TTC549 (cell line): ENCODE results near the gene LRP6.

Experiments used
- FAIRE-seq: peaks from 2 replicates; lab custom pipeline; 2012; peaks lifted over from hg19 to GRCh38; lab: Jason Lieb, UNC

LRP6 gene

GRCh38 chr12:12214201-12214600 lies 52.6 kb downstream of the LRP6 start:
- FAIRE-seq = no peak

- FAIRE-seq = no peak
These were observed 54.1 kb downstream of the LRP6 start for GRCh38 chr12:12212769-12213168.

- no peak for FAIRE-seq
These were observed 55.9 kb downstream of the LRP6 start for GRCh38 chr12:12210983-12211382.

GRCh38 chr12:12210416-12210815 lies 56.4 kb downstream of the LRP6 start:
- no peak for FAIRE-seq

GRCh38 chr12:12209675-12210074 lies 57.2 kb downstream of the LRP6 start:
- FAIRE-seq = no peak

GRCh38 chr12:12209043-12209442 lies 57.8 kb downstream of the LRP6 start:
- FAIRE-seq = no peak

GRCh38 chr12:12207746-12208145 lies 59.1 kb downstream of the LRP6 start:
- no peak for FAIRE-seq

- no peak for FAIRE-seq
These were observed 60.0 kb downstream of the LRP6 start for GRCh38 chr12:12206776-12207388.

- FAIRE-seq = no peak
These were observed 64.1 kb downstream of the LRP6 start for GRCh38 chr12:12202747-12203146.

GRCh38 chr12:12202105-12202504 lies 64.7 kb downstream of the LRP6 start:
- FAIRE-seq = no peak

- no peak for FAIRE-seq
These were observed 65.5 kb downstream of the LRP6 start for GRCh38 chr12:12201274-12201758.

- FAIRE-seq = no peak
These were observed 66.5 kb downstream of the LRP6 start for GRCh38 chr12:12200363-12200762.

GRCh38 chr12:12198124-12198523 lies 68.7 kb downstream of the LRP6 start:
- no peak for FAIRE-seq

GRCh38 chr12:12197128-12197527 lies 69.7 kb downstream of the LRP6 start:
- FAIRE-seq = no peak

- no peak for FAIRE-seq
These were observed 71.3 kb downstream of the LRP6 start for GRCh38 chr12:12195516-12195915.

- FAIRE-seq = no peak
These were observed 71.8 kb downstream of the LRP6 start for GRCh38 chr12:12195081-12195480.

GRCh38 chr12:12194206-12194605 lies 72.6 kb downstream of the LRP6 start:
- FAIRE-seq = no peak

GRCh38 chr12:12191008-12191407 lies 75.8 kb downstream of the LRP6 start:
- no peak for FAIRE-seq

GRCh38 chr12:12190087-12190809 lies 76.6 kb downstream of the LRP6 start:
- no peak for FAIRE-seq

- no peak for FAIRE-seq
These were observed 81.4 kb downstream of the LRP6 start for GRCh38 chr12:12185414-12185813.

GRCh38 chr12:12182703-12183365 lies 84.0 kb downstream of the LRP6 start:
- no peak for FAIRE-seq

- no peak for FAIRE-seq
These were observed 85.3 kb downstream of the LRP6 start for GRCh38 chr12:12181511-12181910.

GRCh38 chr12:12180575-12180974 lies 86.3 kb downstream of the LRP6 start:
- no peak for FAIRE-seq
